Heart right ventricle (tissue), 16 donors: ENCODE measurements around the gene COX8A. TPM values are rescaled to one million over a fixed set of nuclear protein-coding genes. Genes with fewer than 3 reads are reported as not detected.
A peak's percentile ranks its signal among the peaks of the same experiment; 100 is the strongest.

Source experiments
- ATAC-seq, 8 donors: fragments of 200-7000 bp; cut with Tn5 transposase; one replicate each; pipeline ENCODE4 v1.9.1; 2020; ENCODE audit warnings: mild to moderate bottlenecking in 8 of 8, moderate library complexity in 8 of 8, moderate number of reproducible peaks in 1 of 8
- DNase-seq, 2 donors: peaks; one replicate each; pipeline ENCODE4 v3.0.0-alpha.2; 2020
- H3K27ac ChIP-seq, 10 donors: fragments of 200-600 bp; sonication (generic) in 2 of 10; one replicate each; pipeline versions ENCODE4 v1.5.0 to v1.8.0; 2020 to 2022; ENCODE audit warnings: mild to moderate bottlenecking in 3 of 10
- H3K27me3 ChIP-seq, 7 donors: fragments of 200-600 bp; one replicate each; pipeline ENCODE4 v1.8.0; 2021 to 2022; ENCODE audit warnings: mild to moderate bottlenecking in 2 of 7
- H3K36me3 ChIP-seq, 9 donors: fragments of 200-600 bp; sonication (generic) in 1 of 9; one replicate each; pipeline versions ENCODE4 v1.5.0 to v1.8.0; 2020 to 2022; ENCODE audit warnings: mild to moderate bottlenecking in 2 of 9
- H3K4me1 ChIP-seq, 9 donors: fragments of 200-600 bp; sonication (generic) in 1 of 9; one replicate each; pipeline versions ENCODE4 v1.5.0 to v1.8.0; 2020 to 2022; ENCODE audit warnings: mild to moderate bottlenecking in 4 of 9
- H3K4me3 ChIP-seq, 10 donors: fragments of 200-600 bp; sonication (generic) in 2 of 10; one replicate each; pipeline versions ENCODE4 v1.5.0 to v1.8.0; 2020 to 2022; ENCODE audit warnings: mild to moderate bottlenecking in 7 of 10, moderate library complexity in 2 of 10
- H3K9me3 ChIP-seq, 11 donors: fragments of 200-600 bp in 10 of 11; sonication (generic) in 2 of 11; one replicate each; pipeline versions ENCODE4 v1.5.0 to v1.8.0; 2013 to 2022; ENCODE audit warnings: mild to moderate bottlenecking in 2 of 11, control low read depth in 1 of 11, moderate library complexity in 1 of 11
- CTCF ChIP-seq, 9 donors: fragments of 200-600 bp; sonication (generic) in 2 of 9; IDR thresholded peaks; one replicate each; pipeline versions ENCODE4 v1.5.0 to v1.8.0; 2021 to 2022; ENCODE audit warnings: antibody characterized with exemption in 9 of 9, mild to moderate bottlenecking in 5 of 9, moderate library complexity in 1 of 9
- WGBS, 2 donors: extraction: QIAGEN DNeasy Blood & Tissue Kit; methylation state at CpG; one replicate each; pipeline ENCODE4 v1.1.7; 2013; ENCODE audit warnings: inconsistent platforms in 1 of 2; 5-methylcytosine and 5-hydroxymethylcytosine counted together
- intact Hi-C, 10 donors: fragments of 100-400 bp; cut with DNase I; formaldehyde crosslinking; loops; one replicate each; pipeline versions ENCODE4 v1.11.1 to v1.14.2; 2022
- polyA plus RNA-seq, 2 donors: library from polyadenylated mRNA; stranded (reverse); fragments of 200-250 nt; gene quantifications; one replicate each; pipeline ENCODE4 v1.2.3, GENCODE V29; 2013
- total RNA-seq, 10 donors: library from RNA; stranded (reverse); fragmentation: NEBNext Ultra II Directional in 3 of 10; extraction: Animal tissue kit (Norgen Biotek cat#: 25700) in 3 of 10; gene quantifications; one replicate each; pipeline versions ENCODE4 v1.2.1 to v1.2.4, GENCODE V29; 2021 to 2023
- donor health status: Arrhythmogenic right ventricular cardiomyopathy.
- donor health status: ischemic (EF 13 %, LVEDD 7.1; RV severe dilation, severe dysfunction).
- donor health status: healthy with polysubstance abuse.
- donor health status: DM: no; HTN: yes; CAD: no.
- donor health status: DM: no; HTN: no; CAD: no.
- donor health status: ischemic (EF 25% LVEDD 6.9; RV normal size, moderate dysfunction).
- donor health status: ischemic (EF 25% LVEDD 5.7; RV mildly dilated, moderate dysfunction).
- donor health status: healthy.
- donor health status: DM: yes; HTN: yes; CAD: no.
- donor health status: Ischemic cardiomyopathy.
- donor health status: ischemic (EF 35%, LVEDD 5.7; RV mildly dilated, moderate dysfunction).
- donor health status: nonischemic (EF 11% LVEDD 7.7; RV severe dilation, severe dysfunction).
- donor health status: DM: yes; HTN: yes; CAD: no.
- donor health status: PGD.
- donor health status: ischemic (EF 29% LVEDD 5.4; RV normal size, mild dysfunction).
- donor health status: nonischemic (EF 23%, LVEDD 6.1; RV moderate dilation, normal function).

The COX8A gene
- total and polyA plus RNA-seq, 12 donors = 868 to 2,481 (median 1,100) TPM

DNA sequence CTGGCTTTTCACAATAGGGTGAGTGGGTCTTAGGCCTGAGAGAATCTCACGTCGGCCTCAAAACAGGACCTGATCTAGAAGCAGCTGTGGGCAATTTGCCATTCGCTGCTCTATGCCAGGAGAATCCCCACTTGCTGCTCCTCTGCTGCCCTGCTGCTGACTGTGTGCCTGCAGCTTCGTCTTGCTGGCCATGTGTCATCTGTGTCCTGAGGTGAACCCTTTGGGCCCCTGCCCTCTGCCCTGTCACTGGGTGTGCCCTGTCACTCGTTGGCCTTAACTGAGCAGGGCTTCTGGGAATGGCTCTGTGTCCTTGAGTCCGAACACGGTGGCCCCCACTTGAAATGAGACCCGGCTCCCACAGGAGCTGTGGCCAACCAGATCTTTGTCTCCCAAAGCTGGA lies 29.4 kb upstream of the COX8A start:
- 26 to 35% methylated on average over 8 of the region's 8 CpGs for WGBS, 2 donors
- H3K36me3 ChIP-seq = peaks cover 0 to 37% (median 10%) of the 10 kb centered on the region in 9 donors
- H3K27ac ChIP-seq = peak overlapping the region; percentile 20 to 79 (median 72)
- DNase-seq (peak; percentile 34 to 49), ATAC-seq (peak; percentile 44 to 83 (median 70))
- intact Hi-C loops = loop anchor here in 9 of 10 donors (1.0 to 10.0 kb wide), 7 partner anchors 28 to 180 kb away; partner anchors contain the start of genes ZFTA (in 7 of the 9), MARK2 (in 1 of the 9) and RCOR2 (in 1 of the 9)
- no peaks in the 10 kb centered on the region for H3K9me3 ChIP-seq
- H3K27me3 ChIP-seq = no peaks in the 10 kb centered on the region
- peaks cover 8 to 50% (median 24%) of the 10 kb centered on the region in 9 donors for H3K4me1 ChIP-seq
- no peak for TF ChIP-seq CTCF (IDR thresholded peaks at IDR 0.05)
- peak overlapping the region in 1 of 10 donors; percentile 22 for H3K4me3 ChIP-seq

- Histone ChIP-seq H3K27me3 (no peaks in the 10 kb centered on the region), H3K36me3 (peaks cover 0 to 43% (median 10%) of the 10 kb centered on the region in 9 donors), H3K9me3 (no peaks in the 10 kb centered on the region), H3K4me1 (peaks cover 8 to 44% (median 21%) of the 10 kb centered on the region in 9 donors), H3K4me3 (peak overlapping the region in 7 of 10 donors; percentile 13 to 41 (median 30)), H3K27ac (peak overlapping the region; percentile 20 to 79 (median 72))
- intact Hi-C loops = loop anchor here (1.0 to 10.0 kb wide), 8 partner anchors 29 to 181 kb away; partner anchors contain the start of genes ZFTA (in 8 of the 10), MARK2 (in 1 of the 10) and RCOR2 (in 1 of the 10)
- peak; percentile 79 to 94 (median 85) for ATAC-seq
- WGBS, 2 donors = 33% methylated on average over 14 of the region's 14 CpGs
- peak; percentile 46 to 77 for DNase-seq
- TF ChIP-seq CTCF (IDR thresholded peaks at IDR 0.05) = peak; percentile 58 to 88 (median 80)
Measured at GRCh38 chr11:63945477-63946163, 28.8 kb upstream of the COX8A start.

DNA sequence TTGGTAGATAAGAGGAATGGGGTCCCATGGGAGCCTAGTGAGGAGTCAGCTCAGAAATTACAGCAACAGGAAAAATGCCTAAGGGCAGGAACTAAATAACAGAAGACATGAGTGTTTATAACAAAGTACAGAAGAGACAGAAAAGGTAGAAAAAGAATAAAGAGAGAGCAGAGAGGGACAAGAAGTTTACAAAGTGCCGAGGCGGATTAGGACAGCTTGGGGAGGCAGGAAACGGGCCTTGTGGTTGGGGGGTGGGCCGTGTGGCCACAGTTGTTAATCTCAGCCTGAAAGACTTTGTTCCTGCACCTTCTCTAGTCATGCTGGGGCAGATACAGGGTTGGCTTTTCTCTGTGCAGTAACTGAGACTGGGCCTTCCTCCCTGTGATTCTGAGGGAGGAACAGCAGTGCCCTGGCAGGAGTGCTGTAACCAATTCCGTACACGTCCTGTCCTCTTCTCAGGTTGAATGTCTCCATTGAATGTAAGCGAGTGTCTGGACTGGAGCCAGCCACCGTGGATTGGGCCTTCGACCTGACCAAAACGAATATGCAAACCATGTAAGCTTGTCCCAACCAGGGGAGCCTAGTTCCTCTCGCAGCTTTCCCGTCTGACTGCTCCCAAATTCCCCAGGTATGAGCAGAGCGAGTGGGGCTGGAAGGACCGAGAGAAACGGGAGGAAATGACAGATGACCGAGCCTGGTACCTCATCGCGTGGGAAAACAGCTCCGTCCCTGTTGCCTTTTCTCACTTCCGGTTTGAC lies 22.5 kb upstream of the COX8A start:
- WGBS, 2 donors = 82 to 83% methylated on average over 20 of the region's 20 CpGs
- intact Hi-C loops = no loop called here
- no peaks in the 10 kb centered on the region for H3K4me1 ChIP-seq
- H3K27ac ChIP-seq = peak overlapping the region in 1 of 10 donors; percentile 41
- TF ChIP-seq CTCF (IDR thresholded peaks at IDR 0.05) = no peak
- DNase-seq = no peak
- no peaks in the 10 kb centered on the region for H3K9me3 ChIP-seq
- no peaks in the 10 kb centered on the region for H3K27me3 ChIP-seq
- ATAC-seq = no peak
- H3K36me3 ChIP-seq = peaks cover 0 to 83% (median 27%) of the 10 kb centered on the region in 9 donors
- no peak overlapping the region for H3K4me3 ChIP-seq

GRCh38 chr11:63952570-63952969 lies 21.9 kb upstream of the COX8A start:
- TF ChIP-seq CTCF (IDR thresholded peaks at IDR 0.05) = no peak
- Histone ChIP-seq H3K27ac (peak overlapping the region in 1 of 10 donors; percentile 41), H3K9me3 (no peaks in the 10 kb centered on the region), H3K27me3 (no peaks in the 10 kb centered on the region), H3K4me3 (no peak overlapping the region), H3K4me1 (peaks cover 0 to 4% (median 0%) of the 10 kb centered on the region in 9 donors), H3K36me3 (peaks cover 0 to 79% (median 27%) of the 10 kb centered on the region in 9 donors)
- intact Hi-C loops = no loop called here
- DNase-seq (no peak), ATAC-seq (peak in 1 of 8 donors; percentile 38)
- 95 to 98% methylated on average over 4 of the region's 4 CpGs for WGBS, 2 donors
